Neural progenitor cell (in vitro differentiated cells): ENCODE results near the gene RTN4. TPM values are rescaled to one million over a fixed set of nuclear protein-coding genes. Genes with fewer than 3 reads are reported as not detected.

Experiments used
- DNase-seq: peaks from one replicate; pipeline ENCODE4 v3.0.0-alpha.2; 2016; ENCODE audit warnings: low spot score
- H2AFZ ChIP-seq: fragments of 200-600 bp; sonication (generic); replicated peaks from 2 replicates; pipeline ENCODE4 v1.6.1; 2016; ENCODE audit warnings: antibody characterized with exemption
- H3F3A ChIP-seq: fragments of 200-600 bp; sonication (generic); 2 replicates; pipeline ENCODE4 v1.6.1; 2016; ENCODE audit warnings: antibody characterized with exemption, low read depth
- H3K27ac ChIP-seq: fragments of 200-600 bp; sonication (generic); 2 replicates; pipeline ENCODE4 v1.5.1; 2016; ENCODE audit warnings: mild to moderate bottlenecking
- H3K27me3 ChIP-seq: fragments of 200-600 bp; sonication (generic); 2 replicates; pipeline ENCODE4 v1.6.1; 2016; ENCODE audit warnings: mild to moderate bottlenecking, moderate library complexity
- H3K36me3 ChIP-seq: fragments of 200-600 bp; sonication (generic); 2 replicates; pipeline ENCODE4 v1.5.1; 2016
- H3K4me1 ChIP-seq: fragments of 200-600 bp; sonication (generic); 2 replicates; pipeline ENCODE4 v1.6.1; 2016; ENCODE audit warnings: mixed run types
- H3K4me2 ChIP-seq: fragments of 200-600 bp; sonication (generic); 2 replicates; pipeline ENCODE4 v1.6.1; 2016
- H3K4me3 ChIP-seq: fragments of 200-600 bp; sonication (generic); 2 replicates; pipeline ENCODE4 v1.5.1; 2016
- H3K79me2 ChIP-seq: fragments of 200-600 bp; sonication (generic); 2 replicates; pipeline ENCODE4 v1.6.1; 2016; ENCODE audit warnings: low read depth
- H3K9ac ChIP-seq: fragments of 200-600 bp; sonication (generic); 2 replicates; pipeline ENCODE4 v1.6.1; 2016
- H3K9me3 ChIP-seq: fragments of 200-600 bp; sonication (generic); 2 replicates; pipeline ENCODE4 v1.5.1; 2016; ENCODE audit warnings: low read depth
- H4K20me1 ChIP-seq: fragments of 200-600 bp; sonication (generic); 2 replicates; pipeline ENCODE4 v1.6.1; 2016; ENCODE audit warnings: low read depth
- H3K27ac Mint-ChIP-seq: 3 replicates; pipeline ENCODE4 v1.8.0; 2021; ENCODE audit warnings: mixed read lengths
- H3K27me3 Mint-ChIP-seq: 2 replicates; pipeline ENCODE4 v1.8.0; 2022; ENCODE audit warnings: low read depth, mild to moderate bottlenecking, inconsistent platforms, moderate library complexity, mixed read lengths; ENCODE audit not compliant: insufficient read depth
- H3K36me3 Mint-ChIP-seq: 3 replicates; pipeline ENCODE4 v1.8.0; 2021; ENCODE audit warnings: mixed read lengths
- H3K4me1 Mint-ChIP-seq: 3 replicates; pipeline ENCODE4 v1.8.0; 2021; ENCODE audit warnings: mixed read lengths
- H3K4me3 Mint-ChIP-seq: 3 replicates; pipeline ENCODE4 v1.8.0; 2021; ENCODE audit warnings: mild to moderate bottlenecking, moderate library complexity, mixed read lengths
- H3K9me3 Mint-ChIP-seq: 3 replicates; pipeline ENCODE4 v1.8.0; 2020; ENCODE audit warnings: mixed read lengths
- CTCF ChIP-seq: fragments of 200-600 bp; sonication (generic); IDR thresholded peaks from 2 replicates; pipeline ENCODE4 v1.5.1; 2017; ENCODE audit warnings: antibody characterized with exemption, mild to moderate bottlenecking
- EZH2 ChIP-seq: fragments of 200-600 bp; sonication (generic); IDR thresholded peaks from 2 replicates; pipeline ENCODE4 v1.6.1; 2017; ENCODE audit warnings: antibody characterized with exemption, mild to moderate bottlenecking, moderate library complexity
- EZH2phosphoT487 ChIP-seq: fragments of 200-600 bp; sonication (generic); IDR thresholded peaks from 2 replicates; pipeline ENCODE4 v1.6.1; 2017; ENCODE audit warnings: antibody characterized with exemption
- total RNA-seq: library from RNA; depleted of rRNA; stranded (reverse); fragments of >200 nt; gene quantifications from 2 replicates; pipeline ENCODE4 v1.2.3, GENCODE V29; 2015; ENCODE audit warnings: low replicate concordance

Gene RTN4
- total RNA-seq, 1 donor from 2014 or later: 157 TPM

- no peak overlapping the region for H2AFZ ChIP-seq
- no peak overlapping the region for H3K4me3 ChIP-seq
- H3K27me3 ChIP-seq: no peaks in the 10 kb centered on the region
- H3K36me3 ChIP-seq: no peaks in the 10 kb centered on the region
- H3K9me3 Mint-ChIP-seq: no peaks in the 10 kb centered on the region
- H3K4me1 Mint-ChIP-seq: peaks cover 24% of the 10 kb centered on the region
- H3K36me3 Mint-ChIP-seq: peaks cover 27% of the 10 kb centered on the region
- DNase-seq: no peak
- no peaks in the 10 kb centered on the region for H3K27me3 Mint-ChIP-seq
- no peak overlapping the region for H3K9ac ChIP-seq
- no peaks in the 10 kb centered on the region for H3K9me3 ChIP-seq
- peaks cover 10% of the 10 kb centered on the region for H3K4me1 ChIP-seq
- peaks cover 2% of the 10 kb centered on the region for H4K20me1 ChIP-seq
- H3K79me2 ChIP-seq: no peaks in the 10 kb centered on the region
- H3K27ac Mint-ChIP-seq: no peak overlapping the region
- no peak overlapping the region for H3K4me3 Mint-ChIP-seq
- no peak overlapping the region for H3K4me2 ChIP-seq
- no peak for TF ChIP-seq CTCF
- no peak for TF ChIP-seq EZH2phosphoT487
- TF ChIP-seq EZH2: no peak
- no peak overlapping the region for H3K27ac ChIP-seq
- peaks cover 11% of the 10 kb centered on the region for H3F3A ChIP-seq
Measured at GRCh38 chr2:54965425-54965824, 84.8 kb downstream of the RTN4 start.

- H3K4me3 ChIP-seq: no peak overlapping the region
- Mint-ChIP-seq H3K4me3 (no peak overlapping the region), H3K4me1 (peaks cover 24% of the 10 kb centered on the region), H3K27ac (no peak overlapping the region), H3K27me3 (no peaks in the 10 kb centered on the region), H3K36me3 (peaks cover 22% of the 10 kb centered on the region), H3K9me3 (no peaks in the 10 kb centered on the region)
- TF ChIP-seq EZH2: no peak
- no peak for TF ChIP-seq EZH2phosphoT487
- TF ChIP-seq CTCF: no peak
- no peak for DNase-seq
- H3K9me3 ChIP-seq: no peaks in the 10 kb centered on the region
- peaks cover 11% of the 10 kb centered on the region for H3F3A ChIP-seq
- H3K27ac ChIP-seq: no peak overlapping the region
- H3K9ac ChIP-seq: no peak overlapping the region
- no peaks in the 10 kb centered on the region for H3K36me3 ChIP-seq
- peaks cover 10% of the 10 kb centered on the region for H3K4me1 ChIP-seq
- H3K27me3 ChIP-seq: no peaks in the 10 kb centered on the region
- peaks cover 2% of the 10 kb centered on the region for H4K20me1 ChIP-seq
- H2AFZ ChIP-seq: no peak overlapping the region
- no peak overlapping the region for H3K4me2 ChIP-seq
- no peaks in the 10 kb centered on the region for H3K79me2 ChIP-seq
Measured at GRCh38 chr2:54964816-54965215, 85.4 kb downstream of the RTN4 start.

GRCh38 chr2:54964271-54964670, 86.0 kb downstream of the RTN4 start:
- Histone ChIP-seq H3F3A (peaks cover 11% of the 10 kb centered on the region), H3K4me2 (no peak overlapping the region), H3K4me3 (no peak overlapping the region), H3K9ac (no peak overlapping the region), H3K27ac (no peak overlapping the region), H3K27me3 (no peaks in the 10 kb centered on the region), H3K79me2 (no peaks in the 10 kb centered on the region), H3K36me3 (no peaks in the 10 kb centered on the region), H3K9me3 (no peaks in the 10 kb centered on the region), H4K20me1 (peaks cover 2% of the 10 kb centered on the region), H3K4me1 (peaks cover 10% of the 10 kb centered on the region), H2AFZ (no peak overlapping the region)
- H3K9me3 Mint-ChIP-seq: no peaks in the 10 kb centered on the region
- H3K27ac Mint-ChIP-seq: no peak overlapping the region
- H3K27me3 Mint-ChIP-seq: no peaks in the 10 kb centered on the region
- H3K4me3 Mint-ChIP-seq: no peak overlapping the region
- peaks cover 19% of the 10 kb centered on the region for H3K36me3 Mint-ChIP-seq
- peaks cover 24% of the 10 kb centered on the region for H3K4me1 Mint-ChIP-seq
- DNase-seq: no peak
- TF ChIP-seq CTCF (no peak), EZH2phosphoT487 (no peak), EZH2 (no peak)
